ENCODE measurements around the gene SH3PXD2A.

SH3PXD2A gene

DNA sequence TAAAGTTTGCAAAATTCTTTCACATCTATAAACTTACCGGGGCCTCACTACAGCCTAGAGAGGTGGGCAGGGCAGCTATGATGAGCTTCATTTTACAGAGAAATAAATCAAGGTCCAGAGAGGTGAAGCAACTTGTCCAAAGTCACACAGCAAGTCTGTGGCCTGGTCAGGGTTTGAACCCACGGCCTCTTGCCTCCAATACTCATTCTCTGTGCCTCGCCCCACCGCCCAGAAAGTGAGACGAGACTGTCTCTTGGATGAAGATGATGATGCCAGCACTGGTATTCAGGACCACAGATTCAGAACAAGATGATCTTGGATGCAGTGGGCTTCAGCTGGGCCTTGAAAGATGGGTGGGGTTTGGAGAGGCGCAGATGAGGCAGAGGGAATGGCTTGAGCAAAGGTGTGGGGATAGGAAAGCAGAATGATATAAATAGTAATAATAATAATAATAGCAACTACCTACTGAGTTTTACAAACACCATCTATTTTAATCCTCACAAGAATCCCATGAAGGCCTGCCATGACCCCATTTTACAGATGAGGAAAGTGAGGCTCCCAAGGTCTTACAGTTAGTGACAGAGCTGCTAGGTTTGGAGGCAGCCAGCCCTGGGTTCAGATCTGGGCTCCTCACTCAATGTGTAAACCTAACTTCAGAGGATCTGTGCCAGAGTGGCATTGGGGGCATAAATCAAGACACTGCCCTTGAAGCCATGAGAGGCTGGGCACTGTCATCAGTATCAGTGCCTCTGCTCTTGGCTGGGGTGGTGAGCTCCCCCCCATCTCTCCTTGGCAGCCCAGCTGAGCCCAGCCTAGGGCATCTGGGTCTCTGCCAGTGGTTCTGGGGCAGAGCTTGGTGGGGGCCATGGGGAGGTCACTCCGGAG lies 291.9 kb downstream of the SH3PXD2A start:
- Histone ChIP-seq H3K36me3 (no peaks in the 10 kb centered on the region), H3K4me3 (ENCODE audit: low read depth, low read length) (no peak overlapping the region), H3K27me3 (no peaks in the 10 kb centered on the region), H3K4me1 (no peaks in the 10 kb centered on the region), H3K9me3 (no peaks in the 10 kb centered on the region)
- TF ChIP-seq, protein P1, sequence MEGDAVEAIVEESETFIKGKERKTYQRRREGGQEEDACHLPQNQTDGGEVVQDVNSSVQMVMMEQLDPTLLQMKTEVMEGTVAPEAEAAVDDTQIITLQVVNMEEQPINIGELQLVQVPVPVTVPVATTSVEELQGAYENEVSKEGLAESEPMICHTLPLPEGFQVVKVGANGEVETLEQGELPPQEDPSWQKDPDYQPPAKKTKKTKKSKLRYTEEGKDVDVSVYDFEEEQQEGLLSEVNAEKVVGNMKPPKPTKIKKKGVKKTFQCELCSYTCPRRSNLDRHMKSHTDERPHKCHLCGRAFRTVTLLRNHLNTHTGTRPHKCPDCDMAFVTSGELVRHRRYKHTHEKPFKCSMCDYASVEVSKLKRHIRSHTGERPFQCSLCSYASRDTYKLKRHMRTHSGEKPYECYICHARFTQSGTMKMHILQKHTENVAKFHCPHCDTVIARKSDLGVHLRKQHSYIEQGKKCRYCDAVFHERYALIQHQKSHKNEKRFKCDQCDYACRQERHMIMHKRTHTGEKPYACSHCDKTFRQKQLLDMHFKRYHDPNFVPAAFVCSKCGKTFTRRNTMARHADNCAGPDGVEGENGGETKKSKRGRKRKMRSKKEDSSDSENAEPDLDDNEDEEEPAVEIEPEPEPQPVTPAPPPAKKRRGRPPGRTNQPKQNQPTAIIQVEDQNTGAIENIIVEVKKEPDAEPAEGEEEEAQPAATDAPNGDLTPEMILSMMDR (IDR thresholded peaks at IDR 0.05; ENCODE audit: low read depth, low read length), result no peak
- no peak for DNase-seq

DNA sequence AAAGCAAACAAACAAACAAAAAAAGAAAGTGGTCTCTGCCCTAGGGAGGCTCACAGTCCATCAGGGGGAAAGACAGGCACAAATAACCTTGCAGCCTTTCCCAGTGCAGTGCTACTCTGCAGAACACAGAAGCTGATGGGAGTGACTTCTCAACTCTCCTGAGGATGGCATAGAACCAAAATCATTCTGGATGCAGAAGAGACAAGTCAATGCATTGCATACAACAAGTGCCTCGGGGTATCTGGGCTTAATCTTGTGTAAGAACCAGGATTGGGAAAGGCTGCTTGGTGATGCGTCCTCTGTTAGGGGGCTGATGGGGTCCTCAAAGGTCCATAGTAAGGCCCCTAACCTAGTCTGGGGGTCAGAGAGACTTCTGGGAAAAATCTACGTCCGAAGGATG lies 293.0 kb downstream of the SH3PXD2A start:
- Histone ChIP-seq H3K36me3 (no peaks in the 10 kb centered on the region), H3K4me1 (no peaks in the 10 kb centered on the region), H3K4me3 (ENCODE audit: low read depth, low read length) (no peak overlapping the region), H3K27me3 (no peaks in the 10 kb centered on the region), H3K9me3 (no peaks in the 10 kb centered on the region)
- DNase-seq, result no peak
- TF ChIP-seq, protein P1 (IDR thresholded peaks at IDR 0.05; ENCODE audit: low read depth, low read length), result no peak

DNA sequence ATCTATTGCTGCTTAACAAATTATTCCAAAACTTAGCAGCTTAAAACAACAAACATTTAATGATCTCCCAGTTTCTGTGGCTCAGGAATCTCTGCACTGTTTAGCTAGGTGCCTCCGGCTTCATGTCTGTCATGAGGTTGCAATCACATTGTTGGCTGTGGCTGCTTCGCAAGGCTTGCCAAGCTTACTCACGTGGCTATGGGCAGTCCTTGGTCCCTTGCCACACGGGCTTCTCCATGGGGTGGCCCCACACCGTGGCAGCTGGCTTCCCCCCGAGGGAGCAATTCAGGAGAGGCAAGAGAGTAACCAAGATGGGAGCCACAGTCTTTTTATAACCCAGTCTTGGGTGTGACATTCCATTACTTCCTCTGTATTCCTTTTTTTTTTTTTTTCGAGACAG lies 294.5 kb downstream of the SH3PXD2A start:
- DNase-seq, result no peak
- TF ChIP-seq, protein P1 (IDR thresholded peaks at IDR 0.05; ENCODE audit: low read depth, low read length), result no peak
- Histone ChIP-seq H3K4me1 (no peaks in the 10 kb centered on the region), H3K36me3 (no peaks in the 10 kb centered on the region), H3K9me3 (no peaks in the 10 kb centered on the region), H3K27me3 (no peaks in the 10 kb centered on the region), H3K4me3 (ENCODE audit: low read depth, low read length) (no peak overlapping the region)

DNA sequence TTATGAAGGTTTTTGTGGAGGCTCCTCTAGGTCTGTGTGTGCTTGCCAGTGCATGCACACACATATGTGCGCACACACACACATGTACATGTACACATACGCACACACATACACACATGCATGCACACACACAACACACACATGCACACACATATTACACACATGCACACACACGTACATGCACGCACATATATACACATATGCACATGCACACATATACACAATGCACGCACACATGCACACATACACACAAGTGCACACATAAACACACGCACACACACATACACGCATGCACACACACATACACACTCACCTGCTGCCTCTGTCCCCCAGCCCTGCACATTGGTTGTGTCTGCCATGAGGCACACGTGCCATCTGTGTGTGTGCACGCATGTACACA lies 295.6 kb downstream of the SH3PXD2A start:
- TF ChIP-seq, protein P1 (IDR thresholded peaks at IDR 0.05; ENCODE audit: low read depth, low read length), result no peak
- no peaks in the 10 kb centered on the region for H3K9me3 ChIP-seq
- no peak overlapping the region for H3K4me3 ChIP-seq (ENCODE audit: low read depth, low read length)
- DNase-seq, result no peak
- H3K36me3 ChIP-seq, result no peaks in the 10 kb centered on the region
- H3K4me1 ChIP-seq, result no peaks in the 10 kb centered on the region
- no peaks in the 10 kb centered on the region for H3K27me3 ChIP-seq

DNA sequence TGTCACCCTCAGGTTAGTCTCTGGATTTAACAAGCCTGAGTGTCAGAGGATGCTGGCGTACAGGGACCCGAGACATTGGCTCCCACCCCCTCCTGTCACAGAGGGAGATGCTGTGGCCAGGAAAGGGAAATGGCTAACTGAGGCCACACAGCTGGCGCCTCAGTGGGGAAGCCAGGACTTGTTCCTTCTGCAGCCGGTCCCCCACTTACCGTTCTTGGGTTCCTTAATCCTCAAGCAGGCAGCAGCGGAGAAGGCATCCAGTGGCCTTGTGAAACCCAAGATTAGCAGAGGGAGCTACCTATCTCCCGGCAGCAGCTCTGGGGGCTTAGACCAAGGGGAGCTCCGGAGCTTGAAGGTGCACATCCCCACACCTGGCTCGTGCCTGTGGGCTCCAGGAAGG lies 296.5 kb downstream of the SH3PXD2A start:
- Histone ChIP-seq H3K4me3 (ENCODE audit: low read depth, low read length) (no peak overlapping the region), H3K4me1 (peaks cover 8% of the 10 kb centered on the region), H3K36me3 (no peaks in the 10 kb centered on the region), H3K27me3 (no peaks in the 10 kb centered on the region), H3K9me3 (no peaks in the 10 kb centered on the region)
- TF ChIP-seq, protein P1 (IDR thresholded peaks at IDR 0.05; ENCODE audit: low read depth, low read length), result no peak
- DNase-seq, result no peak

DNA sequence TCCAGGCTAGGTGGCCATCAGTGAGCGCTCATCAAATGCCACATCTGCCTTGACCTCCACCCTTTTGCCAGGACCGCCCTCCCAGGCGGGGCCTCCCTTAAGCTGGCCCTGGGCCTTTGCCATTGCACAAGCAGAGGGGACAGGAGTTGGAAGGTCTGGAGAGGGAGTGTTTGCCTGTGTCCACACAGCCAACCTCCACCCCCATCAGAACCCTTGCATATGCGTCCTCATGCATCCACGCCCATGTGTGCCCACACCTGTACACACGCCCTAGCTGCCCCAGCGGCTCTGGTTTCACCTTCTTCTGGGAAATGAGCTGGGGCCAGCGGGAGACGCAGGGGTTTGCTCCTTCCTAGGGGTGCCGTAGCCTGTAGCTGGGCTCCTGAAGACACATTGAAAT lies 297.9 kb downstream of the SH3PXD2A start:
- Histone ChIP-seq H3K36me3 (no peaks in the 10 kb centered on the region), H3K4me3 (ENCODE audit: low read depth, low read length) (no peak overlapping the region), H3K9me3 (no peaks in the 10 kb centered on the region), H3K4me1 (peaks cover 10% of the 10 kb centered on the region), H3K27me3 (no peaks in the 10 kb centered on the region)
- TF ChIP-seq, protein P1 (IDR thresholded peaks at IDR 0.05; ENCODE audit: low read depth, low read length), result no peak
- DNase-seq, result no peak
